ENCODE data around the gene TNIK.

DNA sequence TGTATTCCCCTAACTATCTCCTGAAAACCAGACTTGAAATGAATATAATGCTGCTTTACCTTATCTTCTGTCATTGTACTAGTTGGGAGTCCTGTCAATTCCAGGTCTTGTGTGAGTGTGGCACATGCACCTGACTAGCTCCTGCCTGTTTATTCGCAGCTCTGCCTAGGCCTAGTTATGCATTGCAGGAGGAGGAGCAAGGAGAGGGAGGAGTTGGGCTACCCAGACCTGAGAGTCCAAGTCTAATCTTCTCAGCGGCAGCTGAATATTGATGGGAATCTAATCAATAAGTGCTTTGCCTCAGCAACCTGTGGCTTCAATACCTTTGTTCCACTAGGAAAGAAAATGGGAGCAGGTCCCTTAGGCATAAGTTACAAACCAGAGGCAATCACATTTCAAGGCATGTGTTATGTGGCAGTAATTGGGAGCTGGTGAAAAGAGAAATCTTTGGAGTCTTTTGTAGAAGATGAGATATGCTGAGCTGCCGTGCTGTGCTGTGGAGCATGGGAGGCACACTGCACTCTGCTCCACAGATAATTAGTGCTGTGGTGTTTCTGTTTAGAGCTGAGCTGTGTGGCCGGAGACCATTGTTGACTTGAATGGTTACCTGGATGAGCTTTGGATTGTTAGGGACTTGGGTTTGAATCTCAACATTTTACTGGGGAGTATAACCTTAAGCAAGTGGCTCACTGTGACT, 433.5 kb downstream of the TNIK start, which contains the start of gene SLC2A2:
- TF ChIP-seq, protein P1, sequence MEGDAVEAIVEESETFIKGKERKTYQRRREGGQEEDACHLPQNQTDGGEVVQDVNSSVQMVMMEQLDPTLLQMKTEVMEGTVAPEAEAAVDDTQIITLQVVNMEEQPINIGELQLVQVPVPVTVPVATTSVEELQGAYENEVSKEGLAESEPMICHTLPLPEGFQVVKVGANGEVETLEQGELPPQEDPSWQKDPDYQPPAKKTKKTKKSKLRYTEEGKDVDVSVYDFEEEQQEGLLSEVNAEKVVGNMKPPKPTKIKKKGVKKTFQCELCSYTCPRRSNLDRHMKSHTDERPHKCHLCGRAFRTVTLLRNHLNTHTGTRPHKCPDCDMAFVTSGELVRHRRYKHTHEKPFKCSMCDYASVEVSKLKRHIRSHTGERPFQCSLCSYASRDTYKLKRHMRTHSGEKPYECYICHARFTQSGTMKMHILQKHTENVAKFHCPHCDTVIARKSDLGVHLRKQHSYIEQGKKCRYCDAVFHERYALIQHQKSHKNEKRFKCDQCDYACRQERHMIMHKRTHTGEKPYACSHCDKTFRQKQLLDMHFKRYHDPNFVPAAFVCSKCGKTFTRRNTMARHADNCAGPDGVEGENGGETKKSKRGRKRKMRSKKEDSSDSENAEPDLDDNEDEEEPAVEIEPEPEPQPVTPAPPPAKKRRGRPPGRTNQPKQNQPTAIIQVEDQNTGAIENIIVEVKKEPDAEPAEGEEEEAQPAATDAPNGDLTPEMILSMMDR (IDR thresholded peaks at IDR 0.05) = no peak
- TF ChIP-seq POLR2A (IDR thresholded peaks at IDR 0.05) (no peak), EP300 (IDR thresholded peaks at IDR 0.05; ENCODE audit: low read depth) (no peak), POLR2AphosphoS5 (IDR thresholded peaks at IDR 0.05) (no peak)
